Mucosa of descending colon (tissue), 3 donors: ENCODE results near the gene ERI2. TPM values are rescaled to one million over a fixed set of nuclear protein-coding genes. Genes with fewer than 3 reads are reported as not detected.

Experiments
- ATAC-seq: fragments of 200-7000 bp; cut with Tn5 transposase; one replicate; pipeline ENCODE4 v1.9.1; 2020; ENCODE audit warnings: mild to moderate bottlenecking, moderate library complexity
- DNase-seq, 3 donors: peaks; one replicate each; pipeline ENCODE4 v3.0.0-alpha.2; 2020
- H3K36me3 ChIP-seq: fragments of 200-600 bp; one replicate; pipeline ENCODE4 v1.8.0; 2021; ENCODE audit warnings: low read depth, mild to moderate bottlenecking
- H3K4me1 ChIP-seq: fragments of 200-600 bp; one replicate; pipeline ENCODE4 v1.8.0; 2021; ENCODE audit warnings: low read depth, mild to moderate bottlenecking
- H3K4me3 ChIP-seq: fragments of 200-600 bp; one replicate; pipeline ENCODE4 v1.8.0; 2021; ENCODE audit warnings: mild to moderate bottlenecking
- H3K9me3 ChIP-seq: fragments of 200-600 bp; one replicate; pipeline ENCODE4 v1.8.0; 2021; ENCODE audit warnings: mild to moderate bottlenecking
- intact Hi-C, 2 donors: fragments of 100-400 bp; cut with DNase I in 1 of 2; cut with micrococcal nuclease in 1 of 2; formaldehyde crosslinking; loops; one replicate each; pipeline versions ENCODE4 v1.11.0 to v1.11.1; 2022; cut with DNase I, micrococcal nuclease
- total RNA-seq, 3 donors: library from RNA; stranded (reverse); fragmentation: NEBNext Ultra II Directional in 2 of 3; extraction: Animal tissue kit (Norgen Biotek cat#: 25700) in 2 of 3; gene quantifications; one replicate each; pipeline versions ENCODE4 v1.2.1 to v1.2.4, GENCODE V29; 2021 to 2023
- TF ChIP-seq, protein P1 (sequence below): fragments of 200-600 bp; IDR thresholded peaks from one replicate; pipeline ENCODE4 v1.8.0; 2022; ENCODE audit warnings: antibody characterized with exemption, mild to moderate bottlenecking
- donor health status: DM: no; HTN: no; CAD: no; lungs with moderate emphysema.
- donor health status: DM: no; HTN: no; CAD: no.
- donor health status: DM: no; HTN: yes; CAD: no.

ERI2 gene
- total RNA-seq, 3 donors from 2014 or later, result 16.2 to 30.3 (median 30.2) TPM

- DNase-seq, result no peak
- no peaks in the 10 kb centered on the region for H3K36me3 ChIP-seq
- no peaks in the 10 kb centered on the region for H3K9me3 ChIP-seq
- no peak for ATAC-seq
- no peak overlapping the region for H3K4me3 ChIP-seq
- TF ChIP-seq, protein P1, sequence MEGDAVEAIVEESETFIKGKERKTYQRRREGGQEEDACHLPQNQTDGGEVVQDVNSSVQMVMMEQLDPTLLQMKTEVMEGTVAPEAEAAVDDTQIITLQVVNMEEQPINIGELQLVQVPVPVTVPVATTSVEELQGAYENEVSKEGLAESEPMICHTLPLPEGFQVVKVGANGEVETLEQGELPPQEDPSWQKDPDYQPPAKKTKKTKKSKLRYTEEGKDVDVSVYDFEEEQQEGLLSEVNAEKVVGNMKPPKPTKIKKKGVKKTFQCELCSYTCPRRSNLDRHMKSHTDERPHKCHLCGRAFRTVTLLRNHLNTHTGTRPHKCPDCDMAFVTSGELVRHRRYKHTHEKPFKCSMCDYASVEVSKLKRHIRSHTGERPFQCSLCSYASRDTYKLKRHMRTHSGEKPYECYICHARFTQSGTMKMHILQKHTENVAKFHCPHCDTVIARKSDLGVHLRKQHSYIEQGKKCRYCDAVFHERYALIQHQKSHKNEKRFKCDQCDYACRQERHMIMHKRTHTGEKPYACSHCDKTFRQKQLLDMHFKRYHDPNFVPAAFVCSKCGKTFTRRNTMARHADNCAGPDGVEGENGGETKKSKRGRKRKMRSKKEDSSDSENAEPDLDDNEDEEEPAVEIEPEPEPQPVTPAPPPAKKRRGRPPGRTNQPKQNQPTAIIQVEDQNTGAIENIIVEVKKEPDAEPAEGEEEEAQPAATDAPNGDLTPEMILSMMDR, result no peak
- H3K4me1 ChIP-seq, result no peaks in the 10 kb centered on the region
- intact Hi-C loops, result no loop called here
Observed at GRCh38 chr16:20755238-20755637, 51.0 kb downstream of the ERI2 start.

- Histone ChIP-seq H3K9me3 (no peaks in the 10 kb centered on the region), H3K4me3 (no peak overlapping the region), H3K4me1 (no peaks in the 10 kb centered on the region), H3K36me3 (no peaks in the 10 kb centered on the region)
- ATAC-seq (no peak), DNase-seq (no peak)
- intact Hi-C loops, result no loop called here
- TF ChIP-seq, protein P1, result no peak
Observed at GRCh38 chr16:20753727-20754126, 52.5 kb downstream of the ERI2 start.

- Histone ChIP-seq H3K36me3 (no peaks in the 10 kb centered on the region), H3K4me3 (no peak overlapping the region), H3K9me3 (peaks cover 15% of the 10 kb centered on the region), H3K4me1 (no peaks in the 10 kb centered on the region)
- TF ChIP-seq, protein P1, result no peak
- ATAC-seq, result no peak
- DNase-seq, result no peak
- intact Hi-C loops, result no loop called here
Observed at GRCh38 chr16:20750558-20750957, 55.7 kb downstream of the ERI2 start.

DNA sequence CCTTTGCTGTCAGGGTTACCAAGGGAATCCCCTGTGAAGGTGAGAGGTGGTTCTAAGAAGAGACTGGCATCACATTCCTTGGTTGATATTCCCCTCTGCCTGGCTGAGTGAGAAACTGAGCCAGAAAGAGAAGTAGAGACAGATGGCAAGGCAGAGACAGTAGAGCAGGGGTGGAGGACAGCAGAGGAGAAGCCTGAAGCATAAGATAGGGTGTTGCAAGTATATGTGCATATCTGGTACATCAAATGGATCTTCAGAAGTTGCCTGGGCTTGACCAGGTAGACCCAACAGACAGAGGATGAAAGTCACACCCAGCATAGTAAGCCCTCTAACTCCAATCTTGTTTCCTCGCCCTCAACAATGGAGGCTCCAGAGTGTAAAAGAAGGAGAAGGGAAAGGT lies 56.8 kb downstream of the ERI2 start:
- H3K9me3 ChIP-seq, result peaks cover 15% of the 10 kb centered on the region
- DNase-seq (no peak), ATAC-seq (no peak)
- TF ChIP-seq, protein P1, result no peak
- no peaks in the 10 kb centered on the region for H3K4me1 ChIP-seq
- H3K4me3 ChIP-seq, result no peak overlapping the region
- no peaks in the 10 kb centered on the region for H3K36me3 ChIP-seq
- intact Hi-C loops, result no loop called here

DNA sequence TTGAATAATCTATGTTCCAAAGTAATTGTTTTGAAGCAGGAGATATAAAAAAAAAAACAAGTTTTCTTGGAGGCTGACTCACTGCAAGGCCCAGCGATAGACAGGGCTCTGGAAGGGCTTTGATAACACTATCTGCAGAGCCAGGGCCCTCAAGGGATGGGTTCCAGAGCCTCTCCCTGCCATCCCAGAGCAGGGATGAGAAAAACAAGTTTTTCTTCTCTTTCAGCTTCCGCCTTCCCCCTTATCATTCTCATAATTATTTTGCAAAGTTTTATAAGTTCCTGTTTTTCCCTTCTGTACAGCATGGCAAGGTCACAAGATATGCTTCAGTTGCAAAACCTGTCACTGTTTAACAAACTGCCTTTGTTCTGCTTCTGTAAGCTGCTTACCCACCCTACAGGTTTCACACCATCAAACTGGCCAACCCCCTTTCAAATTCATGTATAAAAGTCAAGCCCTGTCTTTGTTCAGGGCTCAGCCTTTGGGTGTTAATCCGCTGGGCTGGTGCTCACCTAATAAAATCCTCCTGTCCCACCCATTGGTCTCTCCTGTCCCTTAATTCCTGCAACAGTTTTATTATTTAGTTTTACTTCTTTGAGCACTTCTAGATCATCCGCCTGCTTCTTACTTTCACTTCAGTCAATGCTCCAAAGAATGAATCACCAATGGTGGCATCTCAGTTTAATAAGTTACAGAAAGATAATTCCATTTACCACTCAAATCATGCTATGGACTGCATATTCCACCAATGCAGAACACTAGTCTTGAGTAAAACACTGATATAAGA lies 59.0 kb downstream of the ERI2 start:
- H3K9me3 ChIP-seq, result peaks cover 15% of the 10 kb centered on the region
- TF ChIP-seq, protein P1, result no peak
- ATAC-seq (peak; percentile 82), DNase-seq (no peak)
- no peak overlapping the region for H3K4me3 ChIP-seq
- H3K4me1 ChIP-seq, result no peaks in the 10 kb centered on the region
- intact Hi-C loops, result no loop called here
- H3K36me3 ChIP-seq, result no peaks in the 10 kb centered on the region
